GM15510 (cell line): Measurements from ENCODE around the gene CCNT1.
A peak's percentile ranks its signal among the peaks of the same experiment; 100 is the strongest.

Source experiments
- POLR2A ChIP-seq: IDR thresholded peaks from 3 replicates; pipeline ENCODE4 v1.6.1; 2011; ENCODE audit warnings: borderline replicate concordance; ENCODE audit not compliant: insufficient read length; ENCODE audit errors: extremely low read depth

The CCNT1 gene

GRCh38 chr12:48695859-48696258 lies 20.6 kb downstream of the CCNT1 start:
- TF ChIP-seq POLR2A, result no peak

GRCh38 chr12:48694038-48694437 lies 22.5 kb downstream of the CCNT1 start:
- TF ChIP-seq POLR2A, result no peak

- no peak for TF ChIP-seq POLR2A
These were observed 22.9 kb downstream of the CCNT1 start for GRCh38 chr12:48693572-48693971.

- TF ChIP-seq POLR2A, result no peak
These were observed 24.6 kb downstream of the CCNT1 start for GRCh38 chr12:48691826-48692487.

DNA sequence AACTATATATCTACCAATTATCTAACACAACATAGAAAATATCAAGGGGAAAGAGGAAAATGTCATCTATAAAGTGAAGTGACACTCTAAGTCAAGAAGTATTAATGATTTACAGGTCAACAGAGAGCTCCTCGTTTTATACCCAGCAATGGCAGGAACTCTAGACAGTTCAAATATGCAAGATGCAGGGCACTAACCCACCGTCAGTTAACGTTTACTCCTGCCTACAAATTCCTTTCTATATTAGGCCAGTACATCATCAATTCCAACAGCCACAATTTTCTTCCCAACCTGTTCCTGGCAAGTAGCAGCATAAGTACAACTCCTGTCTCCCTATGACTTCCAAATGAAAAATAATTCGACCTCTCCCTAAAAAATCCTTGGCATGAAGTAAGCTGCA lies 25.5 kb downstream of the CCNT1 start:
- no peak for TF ChIP-seq POLR2A

- TF ChIP-seq POLR2A, result no peak
These were observed 26.1 kb downstream of the CCNT1 start for GRCh38 chr12:48690436-48690835.

DNA sequence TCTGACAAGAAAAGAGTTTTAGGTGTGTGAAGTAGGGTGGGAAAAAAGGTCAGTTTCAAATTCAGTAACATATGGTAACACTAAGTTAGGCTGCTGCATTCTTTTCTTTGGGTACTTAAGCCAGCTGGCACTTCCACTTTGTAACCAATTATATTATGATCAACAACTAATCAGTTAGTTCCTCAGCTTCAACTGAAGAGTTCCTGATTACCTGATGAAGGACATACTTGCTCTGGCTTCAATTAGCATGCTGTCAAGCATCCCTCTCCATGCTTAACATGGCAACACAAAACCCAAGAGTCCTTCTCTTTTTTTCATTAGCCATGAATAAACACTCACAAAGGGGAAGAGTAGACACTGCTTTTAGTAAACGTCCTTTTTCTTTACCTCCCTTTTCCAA lies 27.7 kb downstream of the CCNT1 start:
- TF ChIP-seq POLR2A, result no peak

- TF ChIP-seq POLR2A, result no peak
These were observed 28.9 kb downstream of the CCNT1 start for GRCh38 chr12:48687592-48687991.

- no peak for TF ChIP-seq POLR2A
These were observed 29.7 kb downstream of the CCNT1 start for GRCh38 chr12:48686615-48687334.

- TF ChIP-seq POLR2A, result no peak
These were observed 30.4 kb downstream of the CCNT1 start for GRCh38 chr12:48686037-48686595.

DNA sequence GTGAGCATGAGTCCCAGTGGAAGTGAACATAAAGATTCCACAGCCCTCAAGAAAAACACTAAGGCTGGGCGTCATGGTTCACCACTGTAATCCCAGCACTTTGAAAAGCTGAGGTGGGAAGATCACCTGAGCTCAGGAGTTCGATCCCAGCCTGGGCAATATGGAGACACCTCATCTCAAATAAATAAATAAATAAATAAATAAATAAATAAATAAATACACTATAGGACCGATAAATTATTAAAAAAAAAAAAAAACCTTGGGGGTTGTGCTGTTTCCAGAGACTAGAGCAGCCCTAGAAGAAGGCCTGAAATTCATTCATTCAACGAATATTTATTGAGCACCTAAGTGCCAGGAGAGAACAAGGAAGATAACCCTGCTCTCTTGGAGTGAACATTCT lies 33.0 kb downstream of the CCNT1 start:
- no peak for TF ChIP-seq POLR2A

DNA sequence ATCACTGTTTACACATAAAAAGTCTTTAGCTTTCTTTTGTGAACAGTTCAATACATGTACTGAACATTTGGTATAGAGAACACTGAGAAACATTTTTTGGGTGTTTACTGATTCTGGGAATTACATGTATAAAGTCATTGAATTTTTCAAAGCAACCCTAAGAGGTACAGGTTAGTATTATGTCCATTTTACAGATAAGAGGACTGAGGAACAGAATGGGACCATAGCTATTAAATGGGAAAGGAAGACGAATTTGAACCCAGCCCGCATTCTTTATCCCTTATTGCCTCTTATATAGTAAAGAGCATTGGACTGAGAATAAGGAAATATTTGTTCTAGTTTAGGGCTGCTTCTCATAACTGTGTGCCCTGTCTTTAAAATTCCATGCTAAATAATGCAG lies 33.6 kb downstream of the CCNT1 start:
- TF ChIP-seq POLR2A, result no peak

DNA sequence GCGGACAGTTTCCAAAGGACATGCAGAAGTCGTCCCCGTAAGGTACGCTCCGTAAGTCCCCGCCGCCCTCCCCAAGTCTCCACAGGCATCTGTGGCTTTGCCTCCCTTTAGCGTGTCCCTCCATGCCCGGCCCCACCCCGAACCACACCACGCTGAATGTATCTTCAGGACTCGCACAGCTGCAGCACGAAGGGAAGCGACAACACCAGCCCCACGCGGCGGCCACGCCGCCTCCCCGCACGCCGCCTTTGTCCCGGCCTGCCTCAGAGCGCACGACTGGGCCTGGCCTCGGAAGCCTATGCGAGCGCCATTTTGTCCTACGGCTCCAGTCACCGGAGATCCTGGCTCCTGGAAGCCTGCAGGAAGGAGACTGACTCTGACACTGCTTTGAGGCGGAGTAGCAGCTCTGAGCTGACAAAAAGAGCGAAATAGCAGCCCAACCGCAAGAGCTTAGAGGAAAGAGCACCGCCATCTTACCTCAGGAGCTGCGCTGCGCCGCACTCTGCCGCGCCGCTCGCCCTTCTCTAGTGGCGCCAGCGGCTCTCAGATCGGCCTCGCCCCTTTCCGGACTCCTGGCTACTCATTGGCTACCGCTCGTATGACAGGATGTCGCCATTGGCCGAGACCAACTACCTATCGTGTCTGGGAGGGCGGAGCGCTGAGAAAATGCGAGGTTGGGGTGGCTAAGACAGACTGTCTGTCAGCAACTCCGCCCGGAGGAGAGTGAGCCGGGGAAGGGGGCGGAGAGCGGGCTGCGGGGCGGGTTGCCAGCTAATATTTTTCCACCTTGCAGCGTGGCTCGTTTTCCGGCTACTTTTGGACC lies 34.6 kb downstream of the CCNT1 start, which contains the start of gene KANSL2:
Gene KANSL2 (minus strand): TSS at position 529 of the 823 bp plus-strand sequence. CDS start 606 bp downstream, outside the sequence.
- TF ChIP-seq POLR2A, result peak; percentile 98

- no peak for TF ChIP-seq POLR2A
These were observed 35.2 kb downstream of the CCNT1 start for GRCh38 chr12:48681399-48681709.

DNA sequence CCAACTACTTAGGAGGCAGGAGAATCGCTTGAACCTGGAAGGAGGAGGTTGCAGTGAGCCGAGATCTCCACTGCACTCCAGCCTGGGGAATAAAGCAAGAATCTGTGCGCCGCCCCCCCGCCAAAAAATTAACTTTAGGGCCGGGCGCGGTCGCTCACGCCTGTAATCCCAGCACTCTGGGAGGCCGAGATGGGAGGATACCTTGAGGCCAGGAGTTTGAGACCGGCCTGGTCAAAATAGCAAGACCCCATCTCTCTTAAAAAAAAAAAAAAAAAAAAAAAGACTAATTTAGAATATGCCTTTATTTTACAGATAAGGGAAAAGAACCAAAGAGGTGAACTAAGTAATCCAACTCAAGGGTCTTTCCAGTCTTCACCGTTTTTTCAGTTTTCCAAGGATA lies 35.6 kb downstream of the CCNT1 start:
- no peak for TF ChIP-seq POLR2A

DNA sequence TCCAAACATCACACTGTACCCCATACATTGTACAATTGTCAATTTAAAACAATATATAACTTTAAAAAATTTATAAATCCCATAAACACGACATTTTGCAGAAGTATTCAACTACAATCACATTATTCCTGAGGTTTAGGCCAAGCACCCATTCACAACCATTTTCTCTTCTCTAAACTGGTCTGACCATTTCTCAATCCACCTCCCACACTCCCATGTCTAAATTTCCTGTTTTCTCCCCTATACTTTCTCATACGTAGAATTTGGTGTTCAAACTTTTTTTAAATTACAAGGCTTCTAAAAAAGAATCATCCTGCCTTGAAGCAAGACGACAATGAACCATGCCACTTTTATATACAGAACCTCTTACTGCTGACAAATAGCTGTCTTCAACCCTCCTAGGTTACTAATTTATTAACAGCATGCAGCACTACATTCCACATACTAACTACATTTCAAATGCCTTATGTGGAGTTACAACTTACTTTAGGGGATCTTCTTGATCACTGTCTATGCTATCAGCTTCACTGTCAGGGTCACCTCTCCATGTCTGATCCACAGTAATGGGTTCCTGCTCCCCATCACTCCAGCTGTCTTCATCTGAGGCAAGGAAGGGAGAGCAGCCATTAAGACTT lies 37.8 kb downstream of the CCNT1 start:
- TF ChIP-seq POLR2A, result no peak
